Heart left ventricle (tissue), 16 donors: ENCODE results near the gene TMEM9. TPM values are rescaled to one million over a fixed set of nuclear protein-coding genes. Genes with fewer than 3 reads are reported as not detected.

ENCODE experiments used
- ATAC-seq, 4 donors: fragments of 200-7000 bp; cut with Tn5 transposase; one replicate each; pipeline ENCODE4 v1.9.1; 2020 to 2022; ENCODE audit warnings: moderate library complexity in 4 of 4, mild to moderate bottlenecking in 3 of 4, moderate number of reproducible peaks in 1 of 4
- DNase-seq, 5 donors: peaks; one replicate each; pipeline ENCODE4 v3.0.0-alpha.2; 2020
- H3K27ac ChIP-seq, 12 donors: fragments of 200-600 bp; sonication (generic) in 4 of 12; one replicate each; pipeline versions ENCODE4 v1.5.0 to v1.8.0; 2016 to 2022; ENCODE audit warnings: mild to moderate bottlenecking in 2 of 12
- H3K27me3 ChIP-seq, 9 donors: fragments of 200-600 bp; sonication (generic) in 2 of 9; one replicate each; pipeline versions ENCODE4 v1.5.1 to v1.8.0; 2016 to 2022; ENCODE audit warnings: mild to moderate bottlenecking in 3 of 9
- H3K36me3 ChIP-seq, 9 donors: fragments of 200-600 bp; sonication (generic) in 2 of 9; one replicate each; pipeline versions ENCODE4 v1.5.0 to v1.8.0; 2018 to 2022; ENCODE audit warnings: mild to moderate bottlenecking in 2 of 9
- H3K4me1 ChIP-seq, 12 donors: fragments of 200-600 bp; sonication (generic) in 4 of 12; one replicate each; pipeline versions ENCODE4 v1.5.0 to v1.8.0; 2016 to 2022; ENCODE audit warnings: mild to moderate bottlenecking in 3 of 12
- H3K4me3 ChIP-seq, 12 donors: fragments of 200-600 bp; sonication (generic) in 4 of 12; one replicate each; pipeline versions ENCODE4 v1.5.0 to v1.8.0; 2017 to 2022; ENCODE audit warnings: mild to moderate bottlenecking in 9 of 12, moderate library complexity in 4 of 12
- H3K9me3 ChIP-seq, 12 donors: fragments of 200-600 bp; sonication (generic) in 4 of 12; one replicate each; pipeline versions ENCODE4 v1.5.0 to v1.8.0; 2016 to 2022; ENCODE audit warnings: mild to moderate bottlenecking in 1 of 12
- POLR2A ChIP-seq, 2 donors: fragments of 450-650 bp; IDR thresholded peaks; one replicate each; pipeline ENCODE4 v1.6.1; 2017; ENCODE audit warnings: antibody characterized with exemption in 2 of 2, mild to moderate bottlenecking in 2 of 2, moderate library complexity in 2 of 2
- WGBS, 4 donors: extraction: QIAGEN DNeasy Blood & Tissue Kit in 2 of 4; methylation state at CpG; one replicate each; pipeline versions ENCODE4 v1.1.5 to v1.1.7; 2013 to 2018; 5-methylcytosine and 5-hydroxymethylcytosine counted together
- intact Hi-C, 10 donors: fragments of 100-400 bp; cut with DNase I; formaldehyde crosslinking; loops; one replicate each; pipeline versions ENCODE4 v1.11.1 to v1.14.2; 2022
- polyA plus RNA-seq, 2 donors: library from polyadenylated mRNA; stranded (reverse); fragments of 200-250 nt; gene quantifications; one replicate each; pipeline ENCODE4 v1.2.3, GENCODE V29; 2013
- total RNA-seq, 9 donors: library from RNA; depleted of rRNA in 2 of 9; stranded (reverse); fragments of >200 nt in 2 of 9; fragmentation: NEBNext Ultra II Directional in 3 of 9; extraction: Animal tissue kit (Norgen Biotek cat#: 25700) in 3 of 9; gene quantifications; one replicate each; pipeline versions ENCODE4 v1.1.0 to v1.2.4, GENCODE V29; 2016 to 2023
- TF ChIP-seq, protein P1 (sequence below), 12 donors: fragments of 200-600 bp; sonication (generic) in 4 of 12; IDR thresholded peaks; one replicate each; pipeline versions ENCODE4 v1.5.0 to v1.8.0; 2018 to 2022; ENCODE audit warnings: antibody characterized with exemption in 12 of 12, mild to moderate bottlenecking in 5 of 12
- donor health status: ischemic (EF 13 %, LVEDD 7.1; RV severe dilation, severe dysfunction).
- donor health status: healthy with polysubstance abuse.
- donor health status: DM: no; HTN: yes; CAD: no.
- donor health status: DM: no; HTN: no; CAD: no.
- donor health status: ischemic (EF 25% LVEDD 6.9; RV normal size, moderate dysfunction).
- donor health status: ischemic (EF 25% LVEDD 5.7; RV mildly dilated, moderate dysfunction).
- donor health status: healthy.
- donor health status: DM: yes; HTN: yes; CAD: no.
- donor health status: ischemic (EF 35%, LVEDD 5.7; RV mildly dilated, moderate dysfunction).
- donor health status: nonischemic (EF 11% LVEDD 7.7; RV severe dilation, severe dysfunction).
- donor health status: DM: yes; HTN: yes; CAD: no.
- donor health status: PGD.
- donor health status: ischemic (EF 29% LVEDD 5.4; RV normal size, mild dysfunction).
- donor health status: nonischemic (EF 23%, LVEDD 6.1; RV moderate dilation, normal function).

Gene TMEM9
- total and polyA plus RNA-seq, 11 donors, result 22.4 to 42.9 (median 29.3) TPM

DNA sequence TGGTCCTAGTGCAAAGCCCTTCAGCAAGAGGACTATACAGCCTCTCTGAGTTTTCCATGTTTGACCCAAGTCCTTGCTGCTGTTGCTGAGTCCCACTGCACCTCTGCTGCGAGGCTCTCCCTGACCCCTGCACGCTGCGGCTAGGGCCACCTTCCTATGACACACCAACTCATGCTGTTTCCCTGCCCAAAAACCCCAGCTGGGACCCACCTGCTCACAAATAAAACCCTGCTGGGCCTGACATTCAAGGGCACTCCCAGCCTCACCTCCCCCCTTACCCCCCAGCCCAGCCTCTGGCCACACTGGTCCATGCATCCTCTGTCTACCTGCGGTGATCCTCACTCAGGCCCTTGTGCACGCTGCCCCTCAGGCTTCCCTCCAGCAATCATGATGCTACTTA, 15.0 kb downstream of the TMEM9 start:
- ATAC-seq (no peak), DNase-seq (no peak)
- TF ChIP-seq POLR2A (IDR thresholded peaks at IDR 0.05), result no peak
- TF ChIP-seq, protein P1, sequence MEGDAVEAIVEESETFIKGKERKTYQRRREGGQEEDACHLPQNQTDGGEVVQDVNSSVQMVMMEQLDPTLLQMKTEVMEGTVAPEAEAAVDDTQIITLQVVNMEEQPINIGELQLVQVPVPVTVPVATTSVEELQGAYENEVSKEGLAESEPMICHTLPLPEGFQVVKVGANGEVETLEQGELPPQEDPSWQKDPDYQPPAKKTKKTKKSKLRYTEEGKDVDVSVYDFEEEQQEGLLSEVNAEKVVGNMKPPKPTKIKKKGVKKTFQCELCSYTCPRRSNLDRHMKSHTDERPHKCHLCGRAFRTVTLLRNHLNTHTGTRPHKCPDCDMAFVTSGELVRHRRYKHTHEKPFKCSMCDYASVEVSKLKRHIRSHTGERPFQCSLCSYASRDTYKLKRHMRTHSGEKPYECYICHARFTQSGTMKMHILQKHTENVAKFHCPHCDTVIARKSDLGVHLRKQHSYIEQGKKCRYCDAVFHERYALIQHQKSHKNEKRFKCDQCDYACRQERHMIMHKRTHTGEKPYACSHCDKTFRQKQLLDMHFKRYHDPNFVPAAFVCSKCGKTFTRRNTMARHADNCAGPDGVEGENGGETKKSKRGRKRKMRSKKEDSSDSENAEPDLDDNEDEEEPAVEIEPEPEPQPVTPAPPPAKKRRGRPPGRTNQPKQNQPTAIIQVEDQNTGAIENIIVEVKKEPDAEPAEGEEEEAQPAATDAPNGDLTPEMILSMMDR (IDR thresholded peaks at IDR 0.05), result no peak
- Histone ChIP-seq H3K27me3 (no peaks in the 10 kb centered on the region), H3K36me3 (peaks cover 0 to 83% (median 59%) of the 10 kb centered on the region in 9 donors), H3K4me3 (no peak overlapping the region), H3K27ac (no peak overlapping the region), H3K4me1 (peaks cover 0 to 32% (median 0%) of the 10 kb centered on the region in 12 donors), H3K9me3 (no peaks in the 10 kb centered on the region)
- intact Hi-C loops, result no loop called here
- 89 to 99% (median 98%) methylated on average over 5 of the region's 5 CpGs for WGBS, 4 donors

DNA sequence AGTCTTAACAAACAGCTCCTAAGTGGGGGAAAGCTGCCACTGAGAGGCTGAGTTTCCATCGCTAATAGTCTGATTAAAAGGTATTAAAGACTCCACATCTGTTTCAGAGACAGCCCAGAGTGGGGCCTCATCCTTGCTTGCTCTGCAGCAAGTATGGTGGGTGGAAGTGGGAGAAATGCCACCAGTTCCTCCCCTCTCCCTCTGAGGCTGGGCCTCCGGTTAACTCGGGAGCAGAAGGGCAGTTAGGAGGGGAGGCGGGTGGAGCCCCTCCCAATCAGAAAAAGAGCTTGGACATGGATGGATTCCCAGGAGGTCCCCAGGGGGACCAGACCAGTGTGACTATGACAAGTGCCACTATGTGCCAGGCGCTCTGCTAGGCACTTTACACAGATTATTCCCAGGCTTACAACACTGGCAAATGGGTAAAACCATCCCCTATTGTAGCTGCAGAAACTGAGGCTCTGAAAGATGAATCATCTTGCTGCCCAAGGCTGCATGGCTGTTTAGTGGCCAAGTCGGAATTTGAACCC, 15.9 kb downstream of the TMEM9 start:
- no peaks in the 10 kb centered on the region for H3K9me3 ChIP-seq
- H3K4me1 ChIP-seq, result peaks cover 0 to 32% (median 0%) of the 10 kb centered on the region in 12 donors
- WGBS, 4 donors, result 72 to 84% (median 80%) methylated on average over 6 of the region's 6 CpGs
- H3K27ac ChIP-seq, result peak overlapping the region in 1 of 12 donors; percentile 75
- TF ChIP-seq, protein P1 (IDR thresholded peaks at IDR 0.05), result no peak
- no peak for TF ChIP-seq POLR2A (IDR thresholded peaks at IDR 0.05)
- no peaks in the 10 kb centered on the region for H3K27me3 ChIP-seq
- peaks cover 0 to 79% (median 53%) of the 10 kb centered on the region in 9 donors for H3K36me3 ChIP-seq
- intact Hi-C loops, result no loop called here
- H3K4me3 ChIP-seq, result no peak overlapping the region
- no peak for DNase-seq
- ATAC-seq, result no peak

DNA sequence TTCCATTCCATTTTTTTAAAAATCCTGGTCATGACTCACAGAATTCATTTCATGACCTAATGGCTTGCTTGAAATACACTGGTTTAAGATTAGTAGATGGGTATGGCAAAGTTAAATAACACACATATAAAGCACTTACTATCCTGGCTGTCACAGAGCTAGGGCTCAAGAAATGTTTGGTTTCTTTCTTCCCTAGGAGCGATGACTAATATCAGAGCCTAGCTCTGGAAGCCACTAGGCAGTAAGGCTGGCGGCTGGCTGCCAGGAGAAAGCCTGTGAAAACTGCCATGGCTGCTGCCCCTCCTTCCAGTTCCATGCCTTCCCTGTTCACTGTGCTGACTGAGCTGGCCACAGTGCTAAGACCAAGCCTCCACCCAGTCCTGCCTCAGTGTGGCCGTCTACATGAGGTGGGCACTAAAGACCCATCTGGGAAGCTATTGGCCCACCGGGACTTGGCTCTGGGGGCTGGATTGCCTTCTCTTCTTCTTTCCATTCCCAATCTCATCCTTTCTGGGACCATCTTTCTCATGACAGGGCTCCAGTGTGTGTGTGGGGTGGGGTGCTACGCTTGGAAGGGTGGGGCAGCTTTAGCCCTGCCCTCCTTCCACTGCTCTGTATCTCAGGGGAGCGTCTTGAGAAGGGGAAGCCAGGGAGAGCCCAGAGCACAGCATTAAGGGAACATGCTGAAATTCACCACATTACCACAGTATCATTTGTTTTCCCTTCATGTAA, 16.5 kb downstream of the TMEM9 start:
- H3K36me3 ChIP-seq, result peaks cover 0 to 72% (median 46%) of the 10 kb centered on the region in 9 donors
- H3K9me3 ChIP-seq, result no peaks in the 10 kb centered on the region
- peak; percentile 55 to 74 (median 66) for ATAC-seq
- intact Hi-C loops, result no loop called here
- H3K27ac ChIP-seq, result peak overlapping the region in 3 of 12 donors; percentile 26 to 75 (median 29)
- H3K4me3 ChIP-seq, result no peak overlapping the region
- WGBS, 4 donors, result 78 to 89% (median 86%) methylated on average over 6 of the region's 6 CpGs
- peak in 3 of 5 donors; percentile 42 to 61 (median 54) for DNase-seq
- TF ChIP-seq, protein P1 (IDR thresholded peaks at IDR 0.05), result no peak
- TF ChIP-seq POLR2A (IDR thresholded peaks at IDR 0.05), result no peak
- no peaks in the 10 kb centered on the region for H3K27me3 ChIP-seq
- peaks cover 0 to 29% (median 0%) of the 10 kb centered on the region in 12 donors for H3K4me1 ChIP-seq

DNA sequence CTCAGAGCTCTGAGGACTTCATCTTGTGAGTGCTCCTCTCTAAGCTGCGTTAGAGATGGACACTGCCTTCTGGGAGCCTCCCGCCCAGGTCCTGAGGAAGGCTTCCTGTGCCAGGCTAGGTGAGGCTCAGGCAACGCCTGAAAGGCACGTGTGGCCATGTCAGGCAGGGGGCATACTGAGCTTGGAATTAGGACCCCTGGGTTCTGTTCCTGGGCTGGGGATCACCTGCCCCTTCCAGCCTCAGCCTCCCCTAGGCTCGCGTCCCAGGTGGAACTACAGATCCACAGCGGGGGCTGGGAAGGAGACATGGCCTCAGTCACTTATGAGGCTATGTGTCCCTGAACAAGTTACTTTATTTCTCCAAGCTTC, 17.3 kb downstream of the TMEM9 start:
- 94 to 97% (median 96%) methylated on average over 7 of the region's 7 CpGs for WGBS, 4 donors
- no peak for ATAC-seq
- peaks cover 0 to 22% (median 0%) of the 10 kb centered on the region in 12 donors for H3K4me1 ChIP-seq
- TF ChIP-seq POLR2A (IDR thresholded peaks at IDR 0.05), result no peak
- TF ChIP-seq, protein P1 (IDR thresholded peaks at IDR 0.05), result no peak
- H3K27ac ChIP-seq, result peak overlapping the region in 1 of 12 donors; percentile 75
- DNase-seq, result no peak
- H3K27me3 ChIP-seq, result no peaks in the 10 kb centered on the region
- intact Hi-C loops, result no loop called here
- no peaks in the 10 kb centered on the region for H3K9me3 ChIP-seq
- no peak overlapping the region for H3K4me3 ChIP-seq
- peaks cover 0 to 65% (median 39%) of the 10 kb centered on the region in 9 donors for H3K36me3 ChIP-seq
